ENCODE measurements around the gene CXorf66.

- no peak for TF ChIP-seq POLR2A (IDR thresholded peaks at IDR 0.05; ENCODE audit: extremely low read depth, insufficient read length)
- no peak for TF ChIP-seq CTCF (IDR thresholded peaks at IDR 0.05; ENCODE audit: low read depth, low read length)
- TF ChIP-seq MYC (IDR thresholded peaks at IDR 0.05; ENCODE audit: low read depth, low read length), result no peak
- TF ChIP-seq MAX (IDR thresholded peaks at IDR 0.05; ENCODE audit: low read depth, low read length), result no peak
Observed at GRCh38 chrX:139949703-139950102, 15.6 kb downstream of the CXorf66 start.

Data from NB4 (cell line).